GM21360 (cell line): ENCODE data around the gene INPP5D.
"Not testable (repeated sequence)": the region's sequence is repeated elsewhere in the genome, so short reads cannot be mapped to it uniquely, and the experiment has no call there.

Experiments used
- ATAC-seq: cut with Tn5 transposase; IDR thresholded peaks from one replicate; pipeline ENCODE4 v1.9.1; 2021; ENCODE audit warnings: mild to moderate bottlenecking, moderate library complexity; ENCODE audit not compliant: unreplicated experiment

The INPP5D gene

GRCh38 chr2:233112776-233113452 lies 52.8 kb downstream of the INPP5D start:
- no peak for ATAC-seq

GRCh38 chr2:233114421-233114861 lies 54.3 kb downstream of the INPP5D start:
- ATAC-seq: no peak

GRCh38 chr2:233115121-233115520 lies 55.0 kb downstream of the INPP5D start:
- no peak for ATAC-seq

- no peak for ATAC-seq
These were observed 55.6 kb downstream of the INPP5D start for GRCh38 chr2:233115741-233116140.

GRCh38 chr2:233116946-233117345 lies 56.8 kb downstream of the INPP5D start:
- ATAC-seq: no peak

GRCh38 chr2:233117351-233117750 lies 57.2 kb downstream of the INPP5D start:
- no peak for ATAC-seq

GRCh38 chr2:233117811-233118647 lies 57.9 kb downstream of the INPP5D start:
- ATAC-seq: no peak

GRCh38 chr2:233118648-233119000 lies 58.5 kb downstream of the INPP5D start:
- no peak for ATAC-seq

GRCh38 chr2:233119123-233119522 lies 59.0 kb downstream of the INPP5D start:
- no peak for ATAC-seq

- no peak for ATAC-seq
These were observed 59.7 kb downstream of the INPP5D start for GRCh38 chr2:233119806-233120205.

- no peak for ATAC-seq
These were observed 60.3 kb downstream of the INPP5D start for GRCh38 chr2:233120459-233120858.

GRCh38 chr2:233121856-233122255 lies 61.7 kb downstream of the INPP5D start:
- ATAC-seq: no peak

GRCh38 chr2:233122541-233122940 lies 62.4 kb downstream of the INPP5D start:
- ATAC-seq: no peak

GRCh38 chr2:233123576-233123975 lies 63.4 kb downstream of the INPP5D start:
- not testable (repeated sequence) for ATAC-seq

- ATAC-seq: peak; percentile 82
These were observed 64.4 kb downstream of the INPP5D start for GRCh38 chr2:233124421-233125080.

- no peak for ATAC-seq
These were observed 65.4 kb downstream of the INPP5D start for GRCh38 chr2:233125455-233126065.

- no peak for ATAC-seq
These were observed 69.3 kb downstream of the INPP5D start for GRCh38 chr2:233129351-233129978.

- ATAC-seq: no peak
These were observed 69.9 kb downstream of the INPP5D start for GRCh38 chr2:233130024-233130423.

GRCh38 chr2:233130481-233131020 lies 70.4 kb downstream of the INPP5D start:
- no peak for ATAC-seq

GRCh38 chr2:233131936-233132720 lies 72.0 kb downstream of the INPP5D start:
- no peak for ATAC-seq
